GM12878 (cell line): ENCODE results near the gene SLC35A4. TPM values are rescaled to one million over a fixed set of nuclear protein-coding genes. Genes with fewer than 3 reads are reported as not detected.

ENCODE experiments used
- ATAC-seq: fragments of 200-7000 bp; cut with Tn5 transposase; 3 replicates; pipeline ENCODE4 v1.9.1; 2020; ENCODE audit warnings: mild to moderate bottlenecking, moderate library complexity
- BruUV-seq: library from RNA; stranded (reverse); fragments of 400-500 nt; replicated peaks from 2 replicates; lab custom pipeline; 2021; lab: Mats Ljungman, UMichigan
- CTCF ChIA-PET: fragments of 300-600 bp; sonication (Branson Sonifier 250); formaldehyde crosslinking; extraction: SDS; loops from one replicate; lab custom pipeline; 2021; ENCODE audit warnings: inconsistent platforms; lab: Yijun Ruan, JAX
- POLR2A ChIA-PET: fragments of 350-600 bp; formaldehyde crosslinking; extraction: SDS; loops from one replicate; lab custom pipeline; 2021; ENCODE audit warnings: inconsistent platforms; lab: Charles Lee
- RAD21 ChIA-PET: fragments of 300-600 bp; sonication (Branson Sonifier 250); formaldehyde crosslinking; loops from one replicate; lab custom pipeline; 2023; ENCODE audit warnings: antibody characterized with exemption; ENCODE audit not compliant: unreplicated experiment; lab: Charles Lee
- SMC1A ChIA-PET: fragments of 300-600 bp; sonication (Branson Sonifier 250); formaldehyde crosslinking; loops from one replicate; lab custom pipeline; 2023; ENCODE audit not compliant: unreplicated experiment, uncharacterized antibody; lab: Charles Lee
- DNase-seq: peaks from one replicate; pipeline ENCODE4 v3.0.0-alpha.2; 2011; ENCODE audit warnings: low read depth, low spot score
- FAIRE-seq: peaks from 3 replicates; lab custom pipeline; 2011; peaks lifted over from hg19 to GRCh38; lab: Jason Lieb, UNC
- H2AFZ ChIP-seq: 2 replicates; pipeline ENCODE4 v1.6.0; 2011; ENCODE audit warnings: low read depth, low read length, control low read depth; ENCODE audit not compliant: control insufficient read depth
- H3K27ac ChIP-seq: 2 replicates; pipeline ENCODE4 v1.5.1; 2011; ENCODE audit warnings: control low read depth; ENCODE audit not compliant: control insufficient read depth, insufficient read depth
- H3K27me3 ChIP-seq, 2 experiments: replicated peaks in 1 of 2; 2 replicates each; pipeline versions ENCODE4 v1.6.0 to v1.6.1; 2011; ENCODE audit warnings: low read length in 1 of 2; ENCODE audit not compliant: control insufficient read depth in 2 of 2, insufficient read depth in 2 of 2
- H3K36me3 ChIP-seq, 2 experiments: 2 replicates each; pipeline ENCODE4 v1.5.1; 2011; ENCODE audit warnings: low read length in 1 of 2; ENCODE audit not compliant: control insufficient read depth in 2 of 2, insufficient read depth in 2 of 2
- H3K4me1 ChIP-seq: 2 replicates; pipeline ENCODE4 v1.6.1; 2011; ENCODE audit warnings: mild to moderate bottlenecking, low read length, moderate library complexity, mixed read lengths; ENCODE audit not compliant: control insufficient read depth, insufficient read depth
- H3K4me2 ChIP-seq: 2 replicates; pipeline ENCODE4 v1.6.0; 2011; ENCODE audit warnings: control low read depth; ENCODE audit not compliant: control insufficient read depth, insufficient read depth
- H3K4me3 ChIP-seq: fragments of 200-600 bp; sonication (generic); 2 replicates; pipeline ENCODE4 v1.5.1; 2016
- H3K79me2 ChIP-seq: 2 replicates; pipeline ENCODE4 v1.6.0; 2011; ENCODE audit warnings: low read length; ENCODE audit not compliant: control insufficient read depth, insufficient read depth
- H3K9ac ChIP-seq: 2 replicates; pipeline ENCODE4 v1.8.0; 2011; ENCODE audit warnings: low read length, control low read depth, mixed read lengths; ENCODE audit not compliant: control insufficient read depth, insufficient read depth
- H3K9me3 ChIP-seq: replicated peaks from 3 replicates; pipeline ENCODE4 v1.5.1; 2011; ENCODE audit warnings: mild to moderate bottlenecking, low read length; ENCODE audit not compliant: control insufficient read depth, insufficient read depth
- H4K20me1 ChIP-seq: 2 replicates; pipeline ENCODE4 v1.6.0; 2011; ENCODE audit not compliant: control insufficient read depth, insufficient read depth
- CHD1 ChIP-seq: IDR thresholded peaks from 2 replicates; pipeline ENCODE4 v1.6.1; 2012; ENCODE audit warnings: low read depth, low read length, improper control_type of control experiment
- NRF1 ChIP-seq: conservative IDR thresholded peaks from 2 replicates; pipeline ENCODE4 v1.6.1; 2011; ENCODE audit warnings: mild to moderate bottlenecking, low read depth, low read length, improper control_type of control experiment
- RELA ChIP-seq: fragments of 450-650 bp; IDR thresholded peaks from 2 replicates; pipeline ENCODE4 v1.8.0; 2014; ENCODE audit warnings: borderline replicate concordance; ENCODE audit not compliant: partially characterized antibody
- SMAD1 ChIP-seq: fragments of 450-650 bp; IDR thresholded peaks from 2 replicates; pipeline ENCODE4 v1.6.1; 2018; ENCODE audit warnings: mild to moderate bottlenecking, low read depth; ENCODE audit not compliant: partially characterized antibody
- SMARCA5 ChIP-seq: fragments of 450-650 bp; IDR thresholded peaks from 2 replicates; pipeline ENCODE4 v1.6.1; 2017; ENCODE audit warnings: mild to moderate bottlenecking
- SREBF2 ChIP-seq: IDR thresholded peaks from 2 replicates; pipeline ENCODE4 v1.6.1; 2012; ENCODE audit warnings: mild to moderate bottlenecking, low read length
- ZNF274 ChIP-seq: IDR thresholded peaks from one replicate; pipeline ENCODE4 v1.8.0; 2011; ENCODE audit not compliant: insufficient read length, insufficient read depth
- WGBS: methylation state at CpG from one replicate; pipeline ENCODE4 v1.1.6; 2016; ENCODE audit warnings: low lambda C conversion rate; ENCODE audit not compliant: insufficient replicate concordance, insufficient coverage; ENCODE audit errors: missing lambda C conversion rate; 5-methylcytosine and 5-hydroxymethylcytosine counted together
- in situ Hi-C: fragments of 300-500 bp; cut with MboI; formaldehyde crosslinking; loops from 9 replicates; pipeline ENCODE4 v1.14.3; 2018; ENCODE audit warnings: mixed read lengths
- intact Hi-C: fragments of 100-400 bp; cut with micrococcal nuclease; formaldehyde crosslinking; loops from one replicate; pipeline ENCODE4 v1.14.2; 2022; ENCODE audit not compliant: unreplicated experiment
- polyA plus RNA-seq, 11 experiments: library from polyadenylated mRNA; depleted of rRNA in 4 of 11; unstranded in 6 of 11; stranded (reverse) in 5 of 11; fragments of >200 nt; fragmentation: Nextera tagmentation in 4 of 11; fragmentation: Illumina TruSeq in 1 of 11; extraction: Ambion mirVana in 4 of 11; extraction: Trizol in 1 of 11; gene quantifications; 1 replicate in 1 of 11; 2 replicates in 10 of 11; pipeline versions ENCODE4 v1.2.1 to v1.2.3, GENCODE V29; 2011 to 2016; ENCODE audit warnings: inconsistent platforms in 2 of 11, missing spikeins in 2 of 11, low read depth in 1 of 11
- total RNA-seq, 4 experiments: library from RNA; depleted of rRNA in 3 of 4; stranded (reverse); fragments of >200 nt in 3 of 4; fragmentation: Illumina TruSeq in 1 of 4; extraction: Trizol in 1 of 4; gene quantifications; 2 replicates each; pipeline versions ENCODE4 v1.2.1 to v1.2.3, GENCODE V29; 2013 to 2021
- TF ChIP-seq, protein P1 (sequence below): fragments of 450-650 bp; IDR thresholded peaks from 2 replicates; pipeline ENCODE4 v1.6.1; 2016; ENCODE audit warnings: mild to moderate bottlenecking
- TF ChIP-seq, protein P2 (sequence below): IDR thresholded peaks from 2 replicates; pipeline ENCODE4 v1.6.1; 2011; ENCODE audit warnings: low read depth, mild to moderate bottlenecking, low read length, moderate library complexity, borderline replicate concordance; ENCODE audit errors: extremely low read depth
- TF ChIP-seq, protein P3 (sequence below), 3 experiments: IDR thresholded peaks in 2 of 3; conservative IDR thresholded peaks in 1 of 3; 2 replicates each; pipeline ENCODE4 v1.5.1; 2011; ENCODE audit warnings: low read depth in 3 of 3, low read length in 3 of 3, mild to moderate bottlenecking in 3 of 3, control low read depth in 2 of 3, moderate library complexity in 2 of 3, inconsistent platforms in 1 of 3, mixed read lengths in 1 of 3; ENCODE audit not compliant: control insufficient read depth in 2 of 3, insufficient read depth in 1 of 3; ENCODE audit errors: extremely low read depth in 1 of 3

The SLC35A4 gene
- total and polyA plus RNA-seq, 10 of the 15 experiments (the other 5 are each of a cell fraction or from before 2014, with no cell fraction given): 23.8 to 167 (median 114) TPM

DNA sequence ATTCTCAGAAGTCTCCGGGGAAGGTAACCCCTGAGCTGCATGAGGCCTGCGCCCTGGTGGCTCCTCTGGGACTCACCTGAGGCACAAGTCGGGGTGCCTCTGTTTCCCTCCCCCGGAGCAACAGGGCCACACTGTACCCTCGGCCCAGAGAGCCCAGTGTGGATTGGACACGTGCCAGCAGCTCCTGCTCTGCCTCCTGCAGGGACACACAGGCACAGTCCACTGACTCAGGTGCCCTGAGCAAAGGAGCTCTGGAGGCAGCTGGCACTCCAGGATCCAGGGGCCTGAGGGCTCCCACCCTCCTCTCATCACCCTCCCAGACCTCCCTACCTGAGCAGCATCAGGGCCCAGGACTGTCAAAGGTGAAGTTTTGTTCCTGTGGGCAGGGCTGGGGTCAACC is 29.5 kb downstream of the SLC35A4 start (continued):
- TF ChIP-seq CHD1 (no peak), SREBF2 (no peak)
- TF ChIP-seq, protein P1, sequence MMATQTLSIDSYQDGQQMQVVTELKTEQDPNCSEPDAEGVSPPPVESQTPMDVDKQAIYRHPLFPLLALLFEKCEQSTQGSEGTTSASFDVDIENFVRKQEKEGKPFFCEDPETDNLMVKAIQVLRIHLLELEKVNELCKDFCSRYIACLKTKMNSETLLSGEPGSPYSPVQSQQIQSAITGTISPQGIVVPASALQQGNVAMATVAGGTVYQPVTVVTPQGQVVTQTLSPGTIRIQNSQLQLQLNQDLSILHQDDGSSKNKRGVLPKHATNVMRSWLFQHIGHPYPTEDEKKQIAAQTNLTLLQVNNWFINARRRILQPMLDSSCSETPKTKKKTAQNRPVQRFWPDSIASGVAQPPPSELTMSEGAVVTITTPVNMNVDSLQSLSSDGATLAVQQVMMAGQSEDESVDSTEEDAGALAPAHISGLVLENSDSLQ: no peak

DNA sequence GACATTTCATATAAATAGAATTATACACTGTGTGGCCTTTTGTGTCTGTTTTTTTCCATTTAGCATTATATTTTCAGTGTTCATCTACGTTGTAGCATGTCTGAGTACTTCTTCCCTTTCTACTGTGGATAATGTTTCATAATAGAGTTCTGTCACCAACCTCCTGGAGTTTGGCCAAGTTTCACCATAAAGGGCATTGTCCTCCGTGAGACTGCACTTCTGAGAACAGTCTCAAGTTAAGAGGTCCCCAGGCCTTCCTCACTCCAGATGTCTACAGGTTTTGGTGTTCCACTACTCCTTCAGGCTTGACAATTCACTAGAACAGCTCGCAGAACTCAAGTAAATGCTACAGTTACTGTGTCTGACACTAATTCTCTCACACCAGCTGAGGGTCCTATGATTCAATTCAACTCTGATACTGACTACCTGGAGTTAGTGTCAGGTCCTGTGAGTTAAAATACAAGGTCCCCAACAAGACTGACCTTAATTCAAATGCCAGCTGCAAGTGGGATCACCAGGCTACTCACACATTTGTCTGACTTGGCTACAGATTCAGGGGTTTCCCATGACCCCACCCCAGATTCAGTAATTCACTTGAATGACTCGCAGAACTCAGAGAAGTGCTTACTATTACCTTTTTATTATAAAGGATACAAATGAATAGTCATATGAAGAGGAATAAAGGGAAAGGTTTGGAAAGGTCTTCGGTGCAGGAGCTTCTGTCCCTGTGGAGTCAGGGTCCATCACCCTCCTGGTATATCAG is 31.1 kb downstream of the SLC35A4 start:
- ChIA-PET SMC1A (interaction anchor here (0.6 kb wide), 1 partner anchor 208 kb away, joined by 3 read pairs; no protein-coding TSS in a partner anchor), RAD21 (no interaction called here), CTCF (no interaction called here), POLR2A (interaction anchor here (0.6 kb wide), 1 partner anchor 18 kb away, joined by 7 read pairs; no protein-coding TSS in a partner anchor)
- no peak for TF ChIP-seq SMARCA5
- no peak for TF ChIP-seq SMAD1
- no peak for TF ChIP-seq ZNF274
- TF ChIP-seq, protein P2, sequence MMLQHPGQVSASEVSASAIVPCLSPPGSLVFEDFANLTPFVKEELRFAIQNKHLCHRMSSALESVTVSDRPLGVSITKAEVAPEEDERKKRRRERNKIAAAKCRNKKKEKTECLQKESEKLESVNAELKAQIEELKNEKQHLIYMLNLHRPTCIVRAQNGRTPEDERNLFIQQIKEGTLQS: no peak
- no peak for TF ChIP-seq RELA
- TF ChIP-seq, protein P3, sequence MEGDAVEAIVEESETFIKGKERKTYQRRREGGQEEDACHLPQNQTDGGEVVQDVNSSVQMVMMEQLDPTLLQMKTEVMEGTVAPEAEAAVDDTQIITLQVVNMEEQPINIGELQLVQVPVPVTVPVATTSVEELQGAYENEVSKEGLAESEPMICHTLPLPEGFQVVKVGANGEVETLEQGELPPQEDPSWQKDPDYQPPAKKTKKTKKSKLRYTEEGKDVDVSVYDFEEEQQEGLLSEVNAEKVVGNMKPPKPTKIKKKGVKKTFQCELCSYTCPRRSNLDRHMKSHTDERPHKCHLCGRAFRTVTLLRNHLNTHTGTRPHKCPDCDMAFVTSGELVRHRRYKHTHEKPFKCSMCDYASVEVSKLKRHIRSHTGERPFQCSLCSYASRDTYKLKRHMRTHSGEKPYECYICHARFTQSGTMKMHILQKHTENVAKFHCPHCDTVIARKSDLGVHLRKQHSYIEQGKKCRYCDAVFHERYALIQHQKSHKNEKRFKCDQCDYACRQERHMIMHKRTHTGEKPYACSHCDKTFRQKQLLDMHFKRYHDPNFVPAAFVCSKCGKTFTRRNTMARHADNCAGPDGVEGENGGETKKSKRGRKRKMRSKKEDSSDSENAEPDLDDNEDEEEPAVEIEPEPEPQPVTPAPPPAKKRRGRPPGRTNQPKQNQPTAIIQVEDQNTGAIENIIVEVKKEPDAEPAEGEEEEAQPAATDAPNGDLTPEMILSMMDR (IDR thresholded peaks at IDR 0.05 in 2 of 3, conservative IDR thresholded peaks at IDR 0.05 in 1 of 3; ENCODE audit: control insufficient read depth in 2 of 3, extremely low read depth in 1 of 3, insufficient read depth in 1 of 3, low read depth in 3 of 3, low read length in 3 of 3): no peak
- TF ChIP-seq NRF1: no peak
- DNase-seq (no peak), FAIRE-seq (no peak), ATAC-seq (peak; percentile 21; the same call in 1 of the 3 replicates)
- no TSS peak for BruUV-seq
- Histone ChIP-seq H3K9me3 (no peaks in the 10 kb centered on the region), H3K4me2 (no peak overlapping the region), H3K27ac (no peak overlapping the region), H4K20me1 (no peaks in the 10 kb centered on the region), H3K9ac (no peak overlapping the region), H2AFZ (no peak overlapping the region), H3K27me3 (no peaks in the 10 kb centered on the region), H3K4me1 (no peaks in the 10 kb centered on the region), H3K4me3 (no peak overlapping the region), H3K79me2 (no peaks in the 10 kb centered on the region), H3K36me3 (no peaks in the 10 kb centered on the region)
- 9% methylated on average over 5 of the region's 5 CpGs for WGBS
- in situ Hi-C loops (no loop called here), intact Hi-C loops (no loop called here)
